GM12878 (cell line): ENCODE results near the gene FBXO5.

Source experiments
- CHD2 ChIP-seq: IDR thresholded peaks from 2 replicates; pipeline ENCODE4 v1.6.1; 2011; ENCODE audit warnings: low read depth, low read length, improper control_type of control experiment, borderline replicate concordance
- CREM ChIP-seq: IDR thresholded peaks from 2 replicates; pipeline ENCODE4 v1.6.1; 2014; ENCODE audit warnings: antibody characterized with exemption, low read depth
- CTCF ChIP-seq, 3 experiments: IDR thresholded peaks in 2 of 3; conservative IDR thresholded peaks in 1 of 3; 2 replicates each; pipeline ENCODE4 v1.5.1; 2011; ENCODE audit warnings: low read depth in 3 of 3, low read length in 3 of 3, mild to moderate bottlenecking in 3 of 3, control low read depth in 2 of 3, moderate library complexity in 2 of 3, inconsistent platforms in 1 of 3, mixed read lengths in 1 of 3; ENCODE audit not compliant: control insufficient read depth in 2 of 3, insufficient read depth in 1 of 3; ENCODE audit errors: extremely low read depth in 1 of 3
- CUX1 ChIP-seq: IDR thresholded peaks from 2 replicates; pipeline ENCODE4 v1.6.1; 2012; ENCODE audit warnings: improper control_type of control experiment, low read depth, low read length; ENCODE audit not compliant: insufficient replicate concordance
- GATAD2B ChIP-seq: fragments of 450-650 bp; conservative IDR thresholded peaks from 2 replicates; pipeline ENCODE4 v1.6.1; 2017; ENCODE audit warnings: low read depth, mild to moderate bottlenecking, moderate library complexity
- NBN ChIP-seq: fragments of 450-650 bp; IDR thresholded peaks from 2 replicates; pipeline ENCODE4 v1.6.1; 2016
- POU2F2 ChIP-seq: IDR thresholded peaks from 3 replicates; pipeline ENCODE4 v1.6.1; 2011; ENCODE audit warnings: low read depth, mild to moderate bottlenecking, low read length, borderline replicate concordance

- TF ChIP-seq CHD2 (no peak), GATAD2B (no peak), CTCF (IDR thresholded peaks at IDR 0.05 in 2 of 3, conservative IDR thresholded peaks at IDR 0.05 in 1 of 3; ENCODE audit: control insufficient read depth in 2 of 3, extremely low read depth in 1 of 3, insufficient read depth in 1 of 3, low read depth in 3 of 3, low read length in 3 of 3) (no peak), POU2F2 (no peak), CREM (no peak), NBN (no peak), CUX1 (no peak)
These were observed 6.1 kb downstream of the FBXO5 start for GRCh38 chr6:152976749-152977148.
